Glomerular visceral epithelial cell (primary cell): ENCODE results near the gene DDX11.
"Not testable (repeated sequence)": the region's sequence is repeated elsewhere in the genome, so short reads cannot be mapped to it uniquely, and the experiment has no call there.

Source experiments
- DNase-seq: peaks from one replicate; pipeline ENCODE4 v3.0.0-alpha.2; 2016; ENCODE audit errors: extremely low spot score

Gene DDX11

GRCh38 chr12:31124158-31124557 lies 50.5 kb downstream of the DDX11 start:
- DNase-seq, result not testable (repeated sequence)

- not testable (repeated sequence) for DNase-seq
These were observed 51.5 kb downstream of the DDX11 start for GRCh38 chr12:31125171-31125570.

GRCh38 chr12:31127209-31127848 lies 53.7 kb downstream of the DDX11 start:
- DNase-seq, result not testable (repeated sequence)

DNA sequence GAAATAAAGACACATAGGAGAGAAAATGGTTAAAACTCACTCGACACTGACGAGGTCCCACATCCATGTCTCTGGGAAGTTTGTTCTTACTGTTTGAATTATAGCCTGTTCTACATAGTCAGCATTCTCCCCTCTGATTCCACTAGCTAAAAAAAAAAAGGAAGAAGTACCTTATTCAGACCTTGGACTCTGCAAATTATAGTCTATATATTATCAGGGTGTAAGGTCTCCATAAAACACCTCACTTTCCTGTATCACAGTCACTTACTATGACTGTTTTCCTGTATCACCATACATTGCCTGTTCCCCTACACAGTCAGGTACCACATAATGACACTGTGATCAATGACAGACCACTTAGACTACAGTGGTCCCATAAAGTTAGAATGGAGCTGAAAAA lies 62.9 kb downstream of the DDX11 start:
- not testable (repeated sequence) for DNase-seq

GRCh38 chr12:31144768-31145167 lies 71.1 kb downstream of the DDX11 start:
- DNase-seq, result not testable (repeated sequence)

- DNase-seq, result not testable (repeated sequence)
These were observed 71.6 kb downstream of the DDX11 start for GRCh38 chr12:31145296-31145695.

DNA sequence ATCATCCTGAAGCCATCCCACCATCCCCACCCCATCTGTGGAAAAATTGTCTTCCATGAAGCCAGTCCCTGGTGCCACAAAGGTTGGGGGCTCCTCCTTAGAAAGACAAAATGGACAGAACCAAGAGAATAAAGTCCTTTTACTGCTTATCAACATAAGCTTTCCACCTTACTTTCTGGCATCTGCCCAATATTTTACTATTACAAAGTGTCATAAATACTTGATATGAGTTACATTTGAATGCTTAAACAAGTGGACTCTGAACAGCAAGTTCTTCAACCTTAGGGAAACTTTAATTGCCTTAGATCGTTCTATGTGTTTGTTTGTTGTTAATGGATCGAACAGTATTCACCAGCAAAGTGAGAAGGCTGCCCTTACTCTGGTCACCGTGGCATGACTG lies 73.8 kb downstream of the DDX11 start:
- not testable (repeated sequence) for DNase-seq

GRCh38 chr12:31150766-31151165 lies 77.1 kb downstream of the DDX11 start:
- DNase-seq, result not testable (repeated sequence)
